HEK293 (cell line): ENCODE results near the gene PUM1.

Source experiments
- CTCF ChIA-PET: fragments of 350-600 bp; formaldehyde crosslinking; extraction: SDS; loops from one replicate; lab custom pipeline; 2021; ENCODE audit warnings: antibody characterized with exemption; lab: Yijun Ruan, JAX
- POLR2A ChIA-PET: fragments of 300-600 bp; formaldehyde crosslinking; extraction: SDS; loops from one replicate; lab custom pipeline; 2020; ENCODE audit warnings: antibody characterized with exemption, inconsistent platforms; lab: Yijun Ruan, JAX
- H3K27ac ChIP-seq: fragments of 200-500 bp; sonication (Bioruptor generic); 2 replicates; pipeline ENCODE4 v1.5.1; 2014; ENCODE audit warnings: low read depth, low read length, control low read depth, inconsistent platforms; ENCODE audit errors: extremely low read depth
- H3K36me3 ChIP-seq, 2 experiments: fragments of 200-500 bp in 1 of 2; sonication (Bioruptor generic) in 1 of 2; 1 replicate in 1 of 2; 2 replicates in 1 of 2; pipeline ENCODE4 v1.5.1; 2014 to 2017; ENCODE audit warnings: inconsistent platforms in 2 of 2, low read length in 2 of 2; ENCODE audit not compliant: control insufficient read depth in 2 of 2, insufficient read depth in 1 of 2
- H3K4me1 ChIP-seq: fragments of 200-500 bp; sonication (Bioruptor generic); 2 replicates; pipeline ENCODE4 v1.5.1; 2014; ENCODE audit warnings: mild to moderate bottlenecking, low read length, inconsistent platforms; ENCODE audit not compliant: control insufficient read depth, insufficient read depth
- H3K4me3 ChIP-seq: 2 replicates; pipeline ENCODE4 v1.5.1; 2011; ENCODE audit warnings: low read depth, mild to moderate bottlenecking, control low read depth, low read length, moderate library complexity
- H3K9me3 ChIP-seq: fragments of 200-500 bp; sonication (Bioruptor generic); 2 replicates; pipeline ENCODE4 v1.5.1; 2014; ENCODE audit warnings: low read depth, low read length, inconsistent platforms; ENCODE audit not compliant: control insufficient read depth, insufficient read depth
- BCL11B ChIP-seq: fragments of 450-650 bp; formaldehyde crosslinking; IDR thresholded peaks from 2 replicates; pipeline ENCODE4 v1.5.1; 2016; ENCODE audit warnings: low read depth, missing biosample characterization, missing genetic modification characterization
- BCL6B ChIP-seq: fragments of 450-650 bp; formaldehyde crosslinking; IDR thresholded peaks from 2 replicates; pipeline ENCODE4 v1.5.1; 2017; ENCODE audit warnings: missing biosample characterization, missing genetic modification characterization
- GLIS2 ChIP-seq: fragments of 450-650 bp; formaldehyde crosslinking; IDR thresholded peaks from 2 replicates; pipeline ENCODE4 v1.5.1; 2016; ENCODE audit warnings: missing biosample characterization, missing genetic modification characterization
- PRDM6 ChIP-seq: fragments of 450-650 bp; formaldehyde crosslinking; IDR thresholded peaks from 2 replicates; pipeline ENCODE4 v1.5.1; 2017; ENCODE audit warnings: missing biosample characterization, missing genetic modification characterization
- ZNF239 ChIP-seq: fragments of 450-650 bp; formaldehyde crosslinking; IDR thresholded peaks from 2 replicates; pipeline ENCODE4 v1.5.1; 2016; ENCODE audit warnings: missing biosample characterization, missing genetic modification characterization
- ZNF248 ChIP-seq: fragments of 450-650 bp; formaldehyde crosslinking; IDR thresholded peaks from 2 replicates; pipeline ENCODE4 v1.5.1; 2017; ENCODE audit warnings: missing biosample characterization, missing genetic modification characterization
- ZNF274 ChIP-seq, 2 experiments: fragments of 200-500 bp in 1 of 2; fragments of 450-650 bp in 1 of 2; sonication (Bioruptor generic) in 1 of 2; formaldehyde crosslinking in 1 of 2; IDR thresholded peaks; 2 replicates each; pipeline versions ENCODE4 v1.5.1 to v1.6.1; 2014 to 2016; ENCODE audit warnings: borderline replicate concordance in 1 of 2, inconsistent platforms in 1 of 2, low read length in 1 of 2, missing biosample characterization in 1 of 2, missing genetic modification characterization in 1 of 2
- ZNF391 ChIP-seq: fragments of 450-650 bp; formaldehyde crosslinking; IDR thresholded peaks from 2 replicates; pipeline ENCODE4 v1.5.1; 2016; ENCODE audit warnings: low read depth, missing biosample characterization, missing genetic modification characterization, borderline replicate concordance
- ZNF558 ChIP-seq: fragments of 450-650 bp; formaldehyde crosslinking; IDR thresholded peaks from 2 replicates; pipeline ENCODE4 v1.5.1; 2016; ENCODE audit warnings: missing biosample characterization, missing genetic modification characterization
- ZNF785 ChIP-seq: fragments of 450-650 bp; formaldehyde crosslinking; IDR thresholded peaks from 2 replicates; pipeline ENCODE4 v1.5.1; 2016; ENCODE audit warnings: missing biosample characterization, missing genetic modification characterization
- TF ChIP-seq, protein P1 (sequence below): fragments of 450-650 bp; IDR thresholded peaks from 2 replicates; pipeline ENCODE4 v1.5.1; 2018; ENCODE audit warnings: missing biosample characterization, mild to moderate bottlenecking, missing genetic modification characterization
- TF ChIP-seq, protein P2 (sequence below): sonication (generic); formaldehyde crosslinking; IDR thresholded peaks from 2 replicates; pipeline ENCODE4 v1.8.1; 2022; ENCODE audit warnings: mild to moderate bottlenecking, moderate library complexity, missing genetic modification reagents
- TF ChIP-seq, protein P3 (sequence below): fragments of 450-650 bp; formaldehyde crosslinking; IDR thresholded peaks from 2 replicates; pipeline ENCODE4 v1.5.1; 2016; ENCODE audit warnings: missing biosample characterization, missing genetic modification characterization, borderline replicate concordance
- TF ChIP-seq, protein P4 (sequence below): fragments of 450-650 bp; formaldehyde crosslinking; IDR thresholded peaks from 2 replicates; pipeline ENCODE4 v1.5.1; 2017; ENCODE audit warnings: missing biosample characterization, missing genetic modification characterization
- TF ChIP-seq, protein P5 (sequence below): fragments of 450-650 bp; formaldehyde crosslinking; IDR thresholded peaks from 2 replicates; pipeline ENCODE4 v1.5.1; 2016; ENCODE audit warnings: missing biosample characterization, missing genetic modification characterization
- TF ChIP-seq, protein P6 (sequence below): fragments of 450-650 bp; formaldehyde crosslinking; IDR thresholded peaks from 2 replicates; pipeline ENCODE4 v1.5.1; 2016; ENCODE audit warnings: missing biosample characterization, missing genetic modification characterization

PUM1 gene

GRCh38 chr1:30990591-30990990, 74.9 kb downstream of the PUM1 start (continued):
- TF ChIP-seq, protein P1, sequence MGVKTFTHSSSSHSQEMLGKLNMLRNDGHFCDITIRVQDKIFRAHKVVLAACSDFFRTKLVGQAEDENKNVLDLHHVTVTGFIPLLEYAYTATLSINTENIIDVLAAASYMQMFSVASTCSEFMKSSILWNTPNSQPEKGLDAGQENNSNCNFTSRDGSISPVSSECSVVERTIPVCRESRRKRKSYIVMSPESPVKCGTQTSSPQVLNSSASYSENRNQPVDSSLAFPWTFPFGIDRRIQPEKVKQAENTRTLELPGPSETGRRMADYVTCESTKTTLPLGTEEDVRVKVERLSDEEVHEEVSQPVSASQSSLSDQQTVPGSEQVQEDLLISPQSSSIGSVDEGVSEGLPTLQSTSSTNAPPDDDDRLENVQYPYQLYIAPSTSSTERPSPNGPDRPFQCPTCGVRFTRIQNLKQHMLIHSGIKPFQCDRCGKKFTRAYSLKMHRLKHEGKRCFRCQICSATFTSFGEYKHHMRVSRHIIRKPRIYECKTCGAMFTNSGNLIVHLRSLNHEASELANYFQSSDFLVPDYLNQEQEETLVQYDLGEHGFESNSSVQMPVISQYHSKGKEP (tag by site-specific recombination) = peak; percentile 37; the same call in 1 of the 2 replicates
- TF ChIP-seq PRDM6 (tag by site-specific recombination) (peak; percentile 62), ZNF785 (tag by site-specific recombination) (no peak), ZNF391 (tag by site-specific recombination) (no peak)
- TF ChIP-seq, protein P2, sequence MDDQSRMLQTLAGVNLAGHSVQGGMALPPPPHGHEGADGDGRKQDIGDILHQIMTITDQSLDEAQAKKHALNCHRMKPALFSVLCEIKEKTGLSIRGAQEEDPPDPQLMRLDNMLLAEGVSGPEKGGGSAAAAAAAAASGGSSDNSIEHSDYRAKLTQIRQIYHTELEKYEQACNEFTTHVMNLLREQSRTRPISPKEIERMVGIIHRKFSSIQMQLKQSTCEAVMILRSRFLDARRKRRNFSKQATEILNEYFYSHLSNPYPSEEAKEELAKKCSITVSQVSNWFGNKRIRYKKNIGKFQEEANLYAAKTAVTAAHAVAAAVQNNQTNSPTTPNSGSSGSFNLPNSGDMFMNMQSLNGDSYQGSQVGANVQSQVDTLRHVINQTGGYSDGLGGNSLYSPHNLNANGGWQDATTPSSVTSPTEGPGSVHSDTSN (CRISPR knock-in tag) = no peak

GRCh38 chr1:30988045-30988444, 77.5 kb downstream of the PUM1 start:
- peaks cover 29% of the 10 kb centered on the region for H3K4me1 ChIP-seq
- ChIA-PET CTCF (interaction anchor here (0.6 to 0.8 kb wide), 2 partner anchors 25 to 152 kb away, joined by 3 to 5 read pairs; no protein-coding TSS in a partner anchor), POLR2A (no interaction called here)
- H3K27ac ChIP-seq = no peak overlapping the region
- no peak for TF ChIP-seq GLIS2 (tag by site-specific recombination)
- H3K4me3 ChIP-seq = no peak overlapping the region
- peaks cover 0 to 55% of the 10 kb centered on the region in 2 experiments; a peak in 1 of 3 replicates for H3K36me3 ChIP-seq
- no peaks in the 10 kb centered on the region for H3K9me3 ChIP-seq

- POLR2A ChIA-PET = interaction anchor here (1.1 kb wide), 1 partner anchor 20 kb away, joined by 7 read pairs; no protein-coding TSS in a partner anchor
- Histone ChIP-seq H3K9me3 (no peaks in the 10 kb centered on the region), H3K27ac (no peak overlapping the region), H3K4me3 (no peak overlapping the region), H3K36me3 (peaks cover 0 to 52% of the 10 kb centered on the region in 2 experiments; a peak in 1 of 3 replicates), H3K4me1 (peaks cover 21% of the 10 kb centered on the region)
- CTCF ChIA-PET = interaction anchor here (0.6 to 1.1 kb wide), 5 partner anchors 8 to 1256 kb away, joined by 3 to 4 read pairs (median 3); no protein-coding TSS in a partner anchor
- TF ChIP-seq ZNF239 (tag by site-specific recombination) = no peak
- TF ChIP-seq BCL6B = no peak
- TF ChIP-seq, protein P3, sequence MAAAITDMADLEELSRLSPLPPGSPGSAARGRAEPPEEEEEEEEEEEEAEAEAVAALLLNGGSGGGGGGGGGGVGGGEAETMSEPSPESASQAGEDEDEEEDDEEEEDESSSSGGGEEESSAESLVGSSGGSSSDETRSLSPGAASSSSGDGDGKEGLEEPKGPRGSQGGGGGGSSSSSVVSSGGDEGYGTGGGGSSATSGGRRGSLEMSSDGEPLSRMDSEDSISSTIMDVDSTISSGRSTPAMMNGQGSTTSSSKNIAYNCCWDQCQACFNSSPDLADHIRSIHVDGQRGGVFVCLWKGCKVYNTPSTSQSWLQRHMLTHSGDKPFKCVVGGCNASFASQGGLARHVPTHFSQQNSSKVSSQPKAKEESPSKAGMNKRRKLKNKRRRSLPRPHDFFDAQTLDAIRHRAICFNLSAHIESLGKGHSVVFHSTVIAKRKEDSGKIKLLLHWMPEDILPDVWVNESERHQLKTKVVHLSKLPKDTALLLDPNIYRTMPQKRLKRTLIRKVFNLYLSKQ (tag by site-specific recombination) = no peak
- TF ChIP-seq ZNF785 (tag by site-specific recombination) = no peak
- no peak for TF ChIP-seq BCL11B (tag by site-specific recombination)
- no peak for TF ChIP-seq ZNF558
- no peak for TF ChIP-seq ZNF274 (IDR thresholded peaks at IDR 0.05; ENCODE audit: low read length)
- no peak for TF ChIP-seq ZNF274 (tag by site-specific recombination; IDR thresholded peaks at IDR 0.05; ENCODE audit: borderline replicate concordance)
- TF ChIP-seq, protein P4, sequence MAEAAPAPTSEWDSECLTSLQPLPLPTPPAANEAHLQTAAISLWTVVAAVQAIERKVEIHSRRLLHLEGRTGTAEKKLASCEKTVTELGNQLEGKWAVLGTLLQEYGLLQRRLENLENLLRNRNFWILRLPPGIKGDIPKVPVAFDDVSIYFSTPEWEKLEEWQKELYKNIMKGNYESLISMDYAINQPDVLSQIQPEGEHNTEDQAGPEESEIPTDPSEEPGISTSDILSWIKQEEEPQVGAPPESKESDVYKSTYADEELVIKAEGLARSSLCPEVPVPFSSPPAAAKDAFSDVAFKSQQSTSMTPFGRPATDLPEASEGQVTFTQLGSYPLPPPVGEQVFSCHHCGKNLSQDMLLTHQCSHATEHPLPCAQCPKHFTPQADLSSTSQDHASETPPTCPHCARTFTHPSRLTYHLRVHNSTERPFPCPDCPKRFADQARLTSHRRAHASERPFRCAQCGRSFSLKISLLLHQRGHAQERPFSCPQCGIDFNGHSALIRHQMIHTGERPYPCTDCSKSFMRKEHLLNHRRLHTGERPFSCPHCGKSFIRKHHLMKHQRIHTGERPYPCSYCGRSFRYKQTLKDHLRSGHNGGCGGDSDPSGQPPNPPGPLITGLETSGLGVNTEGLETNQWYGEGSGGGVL = no peak
- TF ChIP-seq, protein P5, sequence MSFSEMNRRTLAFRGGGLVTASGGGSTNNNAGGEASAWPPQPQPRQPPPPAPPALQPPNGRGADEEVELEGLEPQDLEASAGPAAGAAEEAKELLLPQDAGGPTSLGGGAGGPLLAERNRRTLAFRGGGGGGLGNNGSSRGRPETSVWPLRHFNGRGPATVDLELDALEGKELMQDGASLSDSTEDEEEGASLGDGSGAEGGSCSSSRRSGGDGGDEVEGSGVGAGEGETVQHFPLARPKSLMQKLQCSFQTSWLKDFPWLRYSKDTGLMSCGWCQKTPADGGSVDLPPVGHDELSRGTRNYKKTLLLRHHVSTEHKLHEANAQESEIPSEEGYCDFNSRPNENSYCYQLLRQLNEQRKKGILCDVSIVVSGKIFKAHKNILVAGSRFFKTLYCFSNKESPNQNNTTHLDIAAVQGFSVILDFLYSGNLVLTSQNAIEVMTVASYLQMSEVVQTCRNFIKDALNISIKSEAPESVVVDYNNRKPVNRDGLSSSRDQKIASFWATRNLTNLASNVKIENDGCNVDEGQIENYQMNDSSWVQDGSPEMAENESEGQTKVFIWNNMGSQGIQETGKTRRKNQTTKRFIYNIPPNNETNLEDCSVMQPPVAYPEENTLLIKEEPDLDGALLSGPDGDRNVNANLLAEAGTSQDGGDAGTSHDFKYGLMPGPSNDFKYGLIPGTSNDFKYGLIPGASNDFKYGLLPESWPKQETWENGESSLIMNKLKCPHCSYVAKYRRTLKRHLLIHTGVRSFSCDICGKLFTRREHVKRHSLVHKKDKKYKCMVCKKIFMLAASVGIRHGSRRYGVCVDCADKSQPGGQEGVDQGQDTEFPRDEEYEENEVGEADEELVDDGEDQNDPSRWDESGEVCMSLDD (tag by site-specific recombination) = no peak
- TF ChIP-seq, protein P6, sequence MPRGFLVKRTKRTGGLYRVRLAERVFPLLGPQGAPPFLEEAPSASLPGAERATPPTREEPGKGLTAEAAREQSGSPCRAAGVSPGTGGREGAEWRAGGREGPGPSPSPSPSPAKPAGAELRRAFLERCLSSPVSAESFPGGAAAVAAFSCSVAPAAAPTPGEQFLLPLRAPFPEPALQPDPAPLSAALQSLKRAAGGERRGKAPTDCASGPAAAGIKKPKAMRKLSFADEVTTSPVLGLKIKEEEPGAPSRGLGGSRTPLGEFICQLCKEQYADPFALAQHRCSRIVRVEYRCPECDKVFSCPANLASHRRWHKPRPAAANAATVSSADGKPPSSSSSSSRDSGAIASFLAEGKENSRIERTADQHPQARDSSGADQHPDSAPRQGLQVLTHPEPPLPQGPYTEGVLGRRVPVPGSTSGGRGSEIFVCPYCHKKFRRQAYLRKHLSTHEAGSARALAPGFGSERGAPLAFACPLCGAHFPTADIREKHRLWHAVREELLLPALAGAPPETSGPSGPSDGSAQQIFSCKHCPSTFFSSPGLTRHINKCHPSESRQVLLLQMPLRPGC (tag by site-specific recombination) = no peak
- TF ChIP-seq ZNF248 (tag by site-specific recombination) = no peak
Observed at GRCh38 chr1:30986755-30987154, 78.8 kb downstream of the PUM1 start.
